ENCODE measurements around the gene OR1J1.

OR1J1 gene

GRCh38 chr9:122445155-122445749 lies 32.5 kb downstream of the OR1J1 start:
- DNase-seq (ENCODE audit: low read depth), result no peak

GRCh38 chr9:122444041-122444733 lies 33.5 kb downstream of the OR1J1 start:
- DNase-seq (ENCODE audit: low read depth), result no peak

- DNase-seq (ENCODE audit: low read depth), result no peak
Observed at GRCh38 chr9:122442568-122442967, 35.2 kb downstream of the OR1J1 start.
